ENCODE measurements around the gene PSMA5.

Gene PSMA5

DNA sequence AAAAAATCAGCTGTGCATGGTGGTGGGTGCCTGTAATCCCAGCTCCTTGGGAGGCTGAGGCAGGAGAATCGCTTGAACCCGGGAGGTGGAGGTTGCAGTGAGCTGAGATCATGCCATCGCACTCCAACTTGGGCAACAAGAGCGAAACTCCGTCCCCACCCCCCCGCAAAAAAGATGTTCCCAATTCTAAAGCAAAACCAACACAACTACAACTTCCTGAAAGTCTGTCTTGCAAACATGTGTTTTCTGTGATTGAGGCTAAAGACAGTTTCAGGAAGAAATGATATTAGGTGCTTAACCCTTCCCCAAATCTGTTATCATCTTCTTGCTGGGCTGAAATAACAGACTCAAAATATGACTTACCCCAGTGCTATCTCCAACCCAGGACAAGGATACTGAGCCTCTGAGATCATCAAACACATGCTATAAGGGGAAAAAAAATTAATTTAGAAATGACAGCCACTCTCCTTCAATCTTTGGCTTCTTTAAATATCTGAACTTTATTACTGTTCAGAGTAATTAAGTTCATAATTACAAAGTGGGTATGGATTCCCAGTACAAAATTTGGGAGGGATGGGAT lies 57.0 kb downstream of the PSMA5 start:
- DNase-seq (ENCODE audit: low read depth, low spot score), result no peak

DNA sequence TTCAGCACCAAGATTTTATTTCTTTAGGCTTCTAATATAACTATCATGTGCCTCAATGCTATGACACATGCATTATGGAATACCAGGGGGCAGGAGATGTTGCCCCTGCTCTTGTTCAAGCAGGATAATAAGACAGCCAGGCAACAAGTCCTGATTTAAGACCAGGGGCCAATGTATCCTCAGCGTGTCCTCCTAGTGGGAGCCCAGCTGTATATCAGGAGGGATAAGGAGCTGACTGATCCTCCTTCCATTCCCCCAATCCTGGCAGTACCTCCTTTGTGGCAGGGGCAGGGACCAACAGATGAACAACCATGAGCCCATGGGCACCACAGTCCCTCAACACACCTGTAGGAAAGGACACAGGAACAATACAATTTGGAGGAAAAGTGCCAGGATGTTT lies 57.8 kb downstream of the PSMA5 start:
- DNase-seq (ENCODE audit: low read depth, low spot score), result no peak

DNA sequence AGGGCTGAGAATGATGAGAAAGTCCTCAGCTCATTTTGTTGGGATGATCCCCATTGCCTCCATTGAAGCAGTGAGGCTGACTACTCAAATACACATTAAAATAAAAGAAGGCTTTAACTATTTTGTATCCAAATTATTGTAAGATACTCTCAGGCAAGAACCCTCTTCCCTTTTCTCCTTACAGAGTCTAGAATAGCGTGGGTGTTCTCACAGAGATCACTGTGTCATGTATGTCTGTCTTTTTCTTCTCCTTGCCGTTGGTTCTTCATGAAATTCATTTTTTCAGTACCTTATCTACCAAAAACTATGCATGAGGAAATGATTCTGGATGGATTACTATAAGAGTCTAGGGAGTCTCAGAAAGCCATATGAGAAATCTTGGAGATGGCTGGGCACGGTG lies 58.6 kb downstream of the PSMA5 start:
- DNase-seq (ENCODE audit: low read depth, low spot score), result no peak

DNA sequence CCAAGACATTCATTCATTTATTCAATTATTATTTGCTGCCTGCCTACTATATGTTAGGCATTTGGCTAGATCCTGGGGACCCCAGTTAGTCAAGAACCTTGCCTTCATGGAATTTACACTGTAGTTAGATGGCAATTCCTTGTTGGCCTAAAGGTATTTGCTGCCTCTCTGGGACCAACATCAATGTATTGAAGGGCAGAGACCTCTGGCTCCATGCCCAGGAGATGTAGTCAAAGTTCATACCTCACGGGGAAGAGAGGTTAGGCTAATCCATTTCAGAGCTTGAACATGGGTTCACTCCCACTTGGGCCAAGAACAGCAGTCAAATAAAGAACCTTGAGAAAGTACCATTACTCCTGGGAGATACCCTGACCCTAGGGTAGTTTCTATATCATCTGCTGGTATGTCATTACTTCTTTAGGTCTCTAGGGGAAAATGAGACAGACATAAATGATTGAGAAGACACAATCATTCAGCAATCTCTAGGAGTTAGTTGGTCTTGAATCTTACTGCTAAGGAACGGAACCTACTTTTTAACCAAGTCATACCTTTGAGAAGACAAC lies 60.5 kb downstream of the PSMA5 start:
- no peak for DNase-seq (ENCODE audit: low read depth, low spot score)

DNA sequence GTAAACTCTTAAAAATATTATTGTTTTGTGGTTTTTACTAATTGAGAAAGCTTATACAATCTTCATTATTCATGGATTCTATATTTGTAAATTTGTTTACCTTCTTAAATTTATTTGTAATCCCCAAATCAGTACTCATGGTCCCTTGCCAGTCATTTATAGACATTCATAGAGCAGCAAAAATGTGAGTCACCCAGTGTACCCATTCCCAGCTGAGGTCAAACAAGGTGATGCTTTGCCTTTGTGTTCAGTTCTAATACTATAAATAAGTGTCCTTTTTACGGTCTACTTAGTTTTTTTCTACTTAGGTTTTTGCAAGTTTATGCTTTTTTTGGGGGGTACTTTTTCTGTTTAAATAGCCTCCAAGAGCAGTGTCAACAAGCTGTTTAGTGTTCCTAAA lies 64.6 kb downstream of the PSMA5 start:
- DNase-seq (ENCODE audit: low read depth, low spot score), result no peak

DNA sequence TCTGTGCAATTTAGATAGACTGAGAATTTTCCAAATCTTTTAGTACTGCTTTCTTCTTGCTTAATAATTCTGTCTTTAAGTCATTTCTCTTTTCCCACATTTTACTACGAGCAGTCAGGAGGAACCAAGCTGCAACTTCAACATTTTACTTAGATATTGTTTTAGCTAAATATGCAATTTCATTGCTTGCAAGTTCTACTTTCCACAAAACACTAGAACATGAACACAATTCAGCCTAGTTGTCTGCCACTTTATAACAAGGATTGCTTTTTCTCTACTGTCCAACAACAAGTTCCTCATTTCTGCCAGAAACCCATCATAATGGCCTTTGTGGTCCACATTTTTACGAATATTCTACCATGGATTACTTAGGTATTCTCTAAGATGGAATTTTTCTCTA lies 65.2 kb downstream of the PSMA5 start:
- DNase-seq (ENCODE audit: low read depth, low spot score), result no peak

DNA sequence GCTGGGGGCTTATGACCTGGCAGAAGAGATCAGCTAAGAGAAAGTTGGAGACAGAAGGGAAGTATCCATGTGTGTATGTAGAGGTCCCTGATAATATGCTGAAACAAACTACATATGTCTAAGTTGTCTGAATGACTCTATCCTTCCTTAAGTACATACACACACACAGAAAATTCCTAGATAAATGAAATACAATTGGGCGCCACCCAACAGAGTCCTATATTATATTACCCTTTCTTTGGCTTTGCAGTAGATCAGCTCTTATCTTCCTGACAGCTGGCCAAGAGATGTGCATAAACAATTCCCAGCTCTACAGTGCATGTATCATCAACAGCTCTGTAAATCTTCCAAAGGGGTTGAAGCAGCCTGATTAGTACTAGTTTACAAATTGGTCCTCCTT lies 68.6 kb downstream of the PSMA5 start:
- DNase-seq (ENCODE audit: low read depth, low spot score), result no peak

DNA sequence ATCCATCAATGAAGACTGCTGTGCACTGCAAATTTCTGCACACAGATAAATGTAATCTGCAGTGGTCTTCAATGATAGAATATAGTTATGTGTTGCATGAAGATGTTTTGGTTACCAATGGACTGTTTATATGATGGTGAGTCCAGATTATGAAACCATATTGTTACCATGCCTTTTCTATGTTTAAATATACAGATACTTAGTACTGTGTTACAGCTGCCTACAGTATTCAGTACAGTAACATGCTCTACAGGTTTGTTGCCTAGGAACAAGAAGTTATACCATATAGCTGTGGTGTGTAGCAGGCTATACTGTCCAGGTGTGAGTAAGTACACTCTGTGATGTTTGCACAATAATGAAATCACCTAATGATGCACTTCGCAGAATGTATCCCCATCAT lies 69.3 kb downstream of the PSMA5 start:
- DNase-seq (ENCODE audit: low read depth, low spot score), result no peak

DNA sequence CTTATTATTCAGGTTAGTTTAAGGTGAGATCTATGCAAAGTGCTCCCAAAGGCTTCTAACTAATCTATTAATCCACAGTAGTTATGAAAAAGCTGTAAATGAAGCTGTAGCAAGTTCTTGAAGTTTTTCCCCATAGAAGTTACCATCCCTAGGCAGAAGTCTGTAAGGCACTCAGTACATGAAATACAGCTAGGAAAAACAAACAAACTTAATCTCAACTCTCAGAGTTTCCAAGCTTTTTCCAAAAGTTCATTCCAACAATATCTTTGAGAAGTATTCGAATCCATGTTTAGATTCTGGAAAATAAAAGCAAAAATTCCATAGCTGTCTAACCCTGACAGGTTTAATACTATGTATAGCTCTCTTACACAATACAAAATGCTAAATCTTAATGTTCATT lies 69.7 kb downstream of the PSMA5 start:
- DNase-seq (ENCODE audit: low read depth, low spot score), result no peak

DNA sequence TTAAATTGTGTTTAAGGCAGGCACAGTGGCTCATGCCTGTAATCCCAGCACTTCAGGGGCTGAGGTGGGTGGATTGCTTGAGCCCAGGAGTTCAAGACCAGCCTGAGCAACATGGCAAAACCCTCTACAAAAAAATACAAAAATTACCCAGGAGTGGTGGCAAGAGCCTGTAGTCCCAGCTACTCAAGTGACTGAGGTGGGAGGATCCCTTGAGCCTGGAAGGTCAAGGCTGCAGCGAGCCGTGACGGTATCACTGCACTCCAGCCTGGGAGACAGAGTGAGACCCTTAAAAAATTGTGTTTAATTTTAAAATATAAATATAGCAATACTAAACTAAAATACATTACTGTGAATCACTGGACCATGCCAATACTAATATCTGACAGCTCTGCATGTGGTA lies 71.3 kb downstream of the PSMA5 start:
- no peak for DNase-seq (ENCODE audit: low read depth, low spot score)

DNA sequence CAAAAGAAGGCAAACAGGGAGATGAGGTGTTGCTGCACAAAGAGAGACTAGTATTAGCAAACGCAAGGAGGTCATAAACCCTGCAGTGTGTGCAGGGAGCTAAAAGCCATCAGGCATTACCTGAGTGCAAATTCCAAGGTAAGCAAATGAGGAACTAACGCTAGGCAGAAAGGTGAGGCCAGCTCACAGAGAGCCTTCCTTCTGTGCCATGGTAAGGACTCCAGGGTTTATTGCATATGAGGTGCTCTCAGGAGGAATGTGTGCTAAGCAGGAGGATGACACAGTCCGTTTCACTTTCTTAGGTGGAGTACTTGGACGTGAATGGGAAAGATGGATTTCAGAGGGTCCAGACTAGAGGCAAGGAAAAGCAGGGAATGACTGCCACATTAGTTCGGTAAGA lies 74.8 kb downstream of the PSMA5 start:
- DNase-seq (ENCODE audit: low read depth, low spot score), result no peak

DNA sequence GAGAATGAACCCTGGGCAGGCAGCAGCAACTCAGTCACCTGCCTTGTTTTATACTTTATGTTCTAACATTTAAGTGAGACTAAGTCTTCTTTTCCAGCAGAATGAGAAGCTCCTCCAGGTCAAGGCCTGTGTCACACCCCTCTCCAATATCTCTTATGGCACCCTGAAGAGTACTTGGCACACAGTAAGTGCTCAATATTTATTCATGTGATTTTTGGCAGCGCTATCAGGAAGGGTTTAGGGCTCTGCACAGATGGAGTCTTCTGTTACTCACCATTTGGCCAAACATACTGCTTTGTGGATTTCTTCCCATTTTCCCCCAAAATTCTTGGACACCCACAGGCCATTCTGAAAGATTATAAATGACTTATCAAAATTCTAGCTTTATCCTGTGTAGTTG lies 75.6 kb downstream of the PSMA5 start:
- no peak for DNase-seq (ENCODE audit: low read depth, low spot score)

DNA sequence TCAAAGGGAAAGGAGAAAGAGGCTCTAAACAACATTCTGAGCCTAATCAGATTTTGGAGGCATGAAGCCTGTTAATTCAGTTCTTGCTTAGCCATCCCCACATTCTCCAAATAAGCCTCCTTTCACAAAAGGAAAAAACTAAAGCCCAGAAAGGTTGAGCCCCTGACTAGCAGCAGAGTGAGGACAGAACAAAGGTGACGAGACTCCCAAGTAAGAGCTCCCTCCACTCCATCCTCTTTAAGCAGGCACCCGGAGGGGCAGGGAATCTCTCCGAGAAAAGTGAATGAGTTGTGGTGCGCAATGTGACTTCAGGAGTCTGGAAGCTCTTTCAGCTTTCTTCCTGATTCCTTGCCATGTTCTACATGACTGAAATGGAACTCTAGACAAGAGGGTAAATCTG lies 76.1 kb downstream of the PSMA5 start:
- DNase-seq (ENCODE audit: low read depth, low spot score), result no peak
